Esophagus muscularis mucosa (tissue), 4 donors: Measurements from ENCODE around the gene PRR20D. TPM values are rescaled to one million over a fixed set of nuclear protein-coding genes. Genes with fewer than 3 reads are reported as not detected.
"Not testable (repeated sequence)": the region's sequence is repeated elsewhere in the genome, so short reads cannot be mapped to it uniquely, and the experiment has no call there.

ENCODE experiments used
- DNase-seq: peaks from one replicate; pipeline ENCODE4 v3.0.0-alpha.2; 2017; ENCODE audit errors: extremely low spot score
- H3K27ac ChIP-seq, 4 donors: fragments of 200-600 bp; sonication (generic); replicated peaks in 1 of 4; 1 replicate in 3 of 4; 2 replicates in 1 of 4; pipeline ENCODE4 v1.5.1; 2016 to 2019; ENCODE audit warnings: mild to moderate bottlenecking in 1 of 4
- H3K27me3 ChIP-seq, 4 donors: fragments of 200-600 bp; sonication (generic); one replicate each; pipeline versions ENCODE4 v1.5.1 to v1.6.0; 2016 to 2019
- H3K36me3 ChIP-seq, 4 donors: fragments of 200-600 bp; sonication (generic); one replicate each; pipeline ENCODE4 v1.5.1; 2016 to 2019
- H3K4me1 ChIP-seq, 4 donors: fragments of 200-600 bp; sonication (generic); one replicate each; pipeline ENCODE4 v1.5.1; 2016 to 2019
- H3K4me3 ChIP-seq, 4 donors: fragments of 200-600 bp; sonication (generic); 1 replicate in 2 of 4; 2 replicates in 2 of 4; pipeline ENCODE4 v1.5.1; 2016 to 2019; ENCODE audit warnings: mild to moderate bottlenecking in 4 of 4, moderate library complexity in 1 of 4
- H3K9me3 ChIP-seq, 4 donors: fragments of 200-600 bp; sonication (generic); 1 replicate in 3 of 4; 2 replicates in 1 of 4; pipeline ENCODE4 v1.5.1; 2016 to 2019
- EP300 ChIP-seq: sonication (generic); formaldehyde crosslinking; IDR thresholded peaks from one replicate; pipeline ENCODE4 v1.6.1; 2017; ENCODE audit warnings: antibody characterized with exemption
- POLR2A ChIP-seq: fragments of 450-650 bp; IDR thresholded peaks from one replicate; pipeline ENCODE4 v1.6.1; 2017; ENCODE audit warnings: antibody characterized with exemption, moderate library complexity, mild to moderate bottlenecking, low read depth
- POLR2AphosphoS5 ChIP-seq, 2 donors: sonication (generic); formaldehyde crosslinking; IDR thresholded peaks; one replicate each; pipeline ENCODE4 v1.6.1; 2017; ENCODE audit warnings: antibody characterized with exemption in 2 of 2
- WGBS: methylation state at CpG from one replicate; pipeline ENCODE4 v1.1.5; 2018; 5-methylcytosine and 5-hydroxymethylcytosine counted together
- intact Hi-C: fragments of 100-400 bp; cut with DNase I; formaldehyde crosslinking; loops from one replicate; pipeline ENCODE4 v1.15.1; 2023
- total RNA-seq, 4 donors: library from RNA; depleted of rRNA; stranded (reverse); fragments of >200 nt; gene quantifications; one replicate each; pipeline versions ENCODE4 v1.1.0 to v1.2.1, GENCODE V29; 2016
- TF ChIP-seq, protein P1 (sequence below), 3 experiments: fragments of 200-600 bp in 2 of 3; fragments of 450-650 bp in 1 of 3; sonication (generic) in 2 of 3; IDR thresholded peaks; one replicate each; pipeline ENCODE4 v1.5.1; 2017 to 2019; ENCODE audit warnings: antibody characterized with exemption in 3 of 3, mild to moderate bottlenecking in 2 of 3, moderate library complexity in 1 of 3

PRR20D gene
- not detected for total RNA-seq

DNA sequence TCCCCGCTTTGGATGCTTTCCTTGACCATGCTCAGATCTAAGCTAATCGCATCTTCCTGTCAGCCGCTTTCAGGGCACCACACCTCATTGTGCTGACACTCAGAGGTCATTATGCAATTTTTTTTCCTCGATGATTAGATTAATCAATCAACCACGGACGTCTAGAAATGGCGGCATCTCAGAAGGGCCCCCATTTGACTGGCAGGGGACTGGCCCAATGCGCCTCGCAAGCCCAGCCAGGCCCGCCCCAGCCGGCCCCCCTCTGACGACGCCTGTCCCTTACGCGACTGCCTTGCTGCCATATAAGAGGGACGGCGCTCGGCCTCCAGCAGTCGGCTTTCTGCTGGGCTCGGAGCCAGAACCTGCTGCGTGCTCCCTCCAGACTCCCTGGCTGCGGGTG is at the start of gene PRR20D:
TSS of gene PRR20D (plus strand) at position 301 of the 400 bp plus-strand sequence. CDS start 387 bp downstream, outside the sequence.
- H3K4me3 ChIP-seq, H3K27me3 ChIP-seq, H3K4me1 ChIP-seq, H3K9me3 ChIP-seq, H3K27ac ChIP-seq, DNase-seq, H3K36me3 ChIP-seq, intact Hi-C loops: not testable (repeated sequence)
- no CpG with 5 or more reads among the region's 22 CpGs for WGBS

GRCh38 chr13:57114945-57115344 is 45.5 kb upstream of the PRR20D start:
- DNase-seq = no peak
- no peaks in the 10 kb centered on the region for H3K9me3 ChIP-seq
- TF ChIP-seq POLR2A = no peak
- no peak for TF ChIP-seq EP300
- H3K4me1 ChIP-seq = no peaks in the 10 kb centered on the region
- H3K4me3 ChIP-seq = no peak overlapping the region
- no peaks in the 10 kb centered on the region for H3K36me3 ChIP-seq
- H3K27me3 ChIP-seq = no peaks in the 10 kb centered on the region
- 92% methylated on average over 4 of the region's 4 CpGs for WGBS
- intact Hi-C loops = no loop called here
- no peak overlapping the region for H3K27ac ChIP-seq

GRCh38 chr13:57123681-57124080 is 36.8 kb upstream of the PRR20D start:
- H3K27ac ChIP-seq = peak overlapping the region in 3 of 4 donors; percentile 4 to 12 (median 7)
- TF ChIP-seq POLR2A (no peak), EP300 (no peak), POLR2AphosphoS5 (IDR thresholded peaks at IDR 0.05) (no peak)
- TF ChIP-seq, protein P1, sequence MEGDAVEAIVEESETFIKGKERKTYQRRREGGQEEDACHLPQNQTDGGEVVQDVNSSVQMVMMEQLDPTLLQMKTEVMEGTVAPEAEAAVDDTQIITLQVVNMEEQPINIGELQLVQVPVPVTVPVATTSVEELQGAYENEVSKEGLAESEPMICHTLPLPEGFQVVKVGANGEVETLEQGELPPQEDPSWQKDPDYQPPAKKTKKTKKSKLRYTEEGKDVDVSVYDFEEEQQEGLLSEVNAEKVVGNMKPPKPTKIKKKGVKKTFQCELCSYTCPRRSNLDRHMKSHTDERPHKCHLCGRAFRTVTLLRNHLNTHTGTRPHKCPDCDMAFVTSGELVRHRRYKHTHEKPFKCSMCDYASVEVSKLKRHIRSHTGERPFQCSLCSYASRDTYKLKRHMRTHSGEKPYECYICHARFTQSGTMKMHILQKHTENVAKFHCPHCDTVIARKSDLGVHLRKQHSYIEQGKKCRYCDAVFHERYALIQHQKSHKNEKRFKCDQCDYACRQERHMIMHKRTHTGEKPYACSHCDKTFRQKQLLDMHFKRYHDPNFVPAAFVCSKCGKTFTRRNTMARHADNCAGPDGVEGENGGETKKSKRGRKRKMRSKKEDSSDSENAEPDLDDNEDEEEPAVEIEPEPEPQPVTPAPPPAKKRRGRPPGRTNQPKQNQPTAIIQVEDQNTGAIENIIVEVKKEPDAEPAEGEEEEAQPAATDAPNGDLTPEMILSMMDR (IDR thresholded peaks at IDR 0.05) = no peak
- no peaks in the 10 kb centered on the region for H3K27me3 ChIP-seq
- H3K4me1 ChIP-seq = peaks cover 7 to 27% (median 21%) of the 10 kb centered on the region in 4 donors
- H3K36me3 ChIP-seq = no peaks in the 10 kb centered on the region
- DNase-seq = no peak
- intact Hi-C loops = no loop called here
- H3K4me3 ChIP-seq = no peak overlapping the region
- 23% methylated on average over 1 of the region's 1 CpG for WGBS
- H3K9me3 ChIP-seq = no peaks in the 10 kb centered on the region

GRCh38 chr13:57128909-57129308 is 31.5 kb upstream of the PRR20D start:
- no peak overlapping the region for H3K4me3 ChIP-seq
- no peak for DNase-seq
- no peaks in the 10 kb centered on the region for H3K36me3 ChIP-seq
- intact Hi-C loops = no loop called here
- H3K4me1 ChIP-seq = peaks cover 1 to 4% (median 3%) of the 10 kb centered on the region in 4 donors
- H3K9me3 ChIP-seq = no peaks in the 10 kb centered on the region
- WGBS = 82% methylated on average over 6 of the region's 6 CpGs
- H3K27me3 ChIP-seq = no peaks in the 10 kb centered on the region
- H3K27ac ChIP-seq = no peak overlapping the region
- no peak for TF ChIP-seq POLR2A
- TF ChIP-seq, protein P1 (IDR thresholded peaks at IDR 0.05) = no peak
- TF ChIP-seq POLR2AphosphoS5 (IDR thresholded peaks at IDR 0.05) = no peak

DNA sequence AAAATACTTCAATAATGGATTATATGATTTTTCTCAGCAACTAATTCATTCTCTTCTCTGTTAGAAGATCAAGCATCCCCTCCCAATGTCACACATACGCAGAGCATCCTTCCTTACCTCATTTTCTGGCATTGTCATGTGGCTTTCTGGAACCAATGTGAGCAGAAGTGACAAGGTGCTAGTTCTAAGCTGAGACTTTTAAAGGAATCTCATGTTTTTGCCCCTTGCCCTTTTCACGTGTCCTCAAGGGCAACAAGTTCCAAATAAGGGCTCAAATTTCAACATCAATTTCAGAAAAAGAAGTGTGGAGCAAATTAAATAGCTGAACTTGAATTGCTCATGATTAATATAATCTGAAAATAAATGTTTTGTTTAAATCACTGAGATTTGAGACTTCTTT is 24.3 kb upstream of the PRR20D start:
- H3K4me3 ChIP-seq = no peak overlapping the region
- no peak for DNase-seq
- 60% methylated on average over 2 of the region's 2 CpGs for WGBS
- no peak overlapping the region for H3K27ac ChIP-seq
- intact Hi-C loops = no loop called here
- H3K36me3 ChIP-seq = no peaks in the 10 kb centered on the region
- H3K4me1 ChIP-seq = no peaks in the 10 kb centered on the region
- TF ChIP-seq POLR2AphosphoS5 (IDR thresholded peaks at IDR 0.05) (no peak), POLR2A (no peak), EP300 (no peak)
- TF ChIP-seq, protein P1 (IDR thresholded peaks at IDR 0.05) = no peak
- H3K9me3 ChIP-seq = no peaks in the 10 kb centered on the region
- no peaks in the 10 kb centered on the region for H3K27me3 ChIP-seq

- TF ChIP-seq, protein P1 (IDR thresholded peaks at IDR 0.05) = no peak
- no peak for TF ChIP-seq POLR2AphosphoS5 (IDR thresholded peaks at IDR 0.05)
- TF ChIP-seq POLR2A = no peak
- TF ChIP-seq EP300 = no peak
- H3K4me3 ChIP-seq = no peak overlapping the region
- H3K9me3 ChIP-seq = no peaks in the 10 kb centered on the region
- H3K27me3 ChIP-seq = no peaks in the 10 kb centered on the region
- H3K4me1 ChIP-seq = no peaks in the 10 kb centered on the region
- H3K27ac ChIP-seq = no peak overlapping the region
- no peak for DNase-seq
- WGBS = 89% methylated on average over 4 of the region's 4 CpGs
- H3K36me3 ChIP-seq = no peaks in the 10 kb centered on the region
- intact Hi-C loops = no loop called here
Measured at GRCh38 chr13:57137585-57137984, 22.8 kb upstream of the PRR20D start.
